Neuronal stem cell (in vitro differentiated cells): ENCODE measurements around the gene SCRT2.

Experiments used
- DNase-seq: peaks from one replicate; pipeline ENCODE4 v3.0.0-alpha.2; 2013; ENCODE audit warnings: low spot score
- H2AFZ ChIP-seq: one replicate; pipeline ENCODE4 v1.6.1; 2013; ENCODE audit warnings: mild to moderate bottlenecking, low read length, inconsistent platforms
- H2AK5ac ChIP-seq: 2 replicates; pipeline ENCODE4 v1.6.1; 2013; ENCODE audit warnings: low read depth, mild to moderate bottlenecking, inconsistent platforms, low read length, moderate library complexity, mixed read lengths
- H2BK120ac ChIP-seq: 2 replicates; pipeline ENCODE4 v1.6.1; 2013; ENCODE audit warnings: low read depth, mild to moderate bottlenecking, inconsistent platforms, low read length, moderate library complexity, mixed read lengths
- H2BK12ac ChIP-seq: one replicate; pipeline ENCODE4 v1.6.1; 2013; ENCODE audit warnings: low read length, inconsistent platforms
- H2BK15ac ChIP-seq: 2 replicates; pipeline ENCODE4 v1.6.1; 2013; ENCODE audit warnings: mild to moderate bottlenecking, low read length, inconsistent platforms, mixed read lengths
- H2BK5ac ChIP-seq: one replicate; pipeline ENCODE4 v1.6.1; 2013; ENCODE audit warnings: inconsistent platforms, mild to moderate bottlenecking, low read length, moderate library complexity
- H3K14ac ChIP-seq: one replicate; pipeline ENCODE4 v1.6.1; 2013; ENCODE audit warnings: low read length, inconsistent platforms
- H3K18ac ChIP-seq: 2 replicates; pipeline ENCODE4 v1.6.1; 2013; ENCODE audit warnings: low read length, inconsistent platforms
- H3K23ac ChIP-seq: 2 replicates; pipeline ENCODE4 v1.6.1; 2013; ENCODE audit warnings: low read depth, mild to moderate bottlenecking, mixed read lengths, low read length, inconsistent platforms; ENCODE audit not compliant: poor library complexity
- H3K27ac ChIP-seq: replicated peaks from 3 replicates; pipeline ENCODE4 v1.5.1; 2013; ENCODE audit warnings: low read length, inconsistent platforms
- H3K27me3 ChIP-seq, 3 experiments: 2 replicates each; pipeline ENCODE4 v1.6.1; 2013; ENCODE audit warnings: low read length in 3 of 3, mild to moderate bottlenecking in 2 of 3, inconsistent platforms in 1 of 3, low read depth in 1 of 3, mixed read lengths in 1 of 3, moderate library complexity in 1 of 3; ENCODE audit not compliant: control insufficient read depth in 3 of 3, insufficient read depth in 3 of 3
- H3K36me3 ChIP-seq, 2 donors: replicated peaks in 1 of 2; 2 replicates each; pipeline ENCODE4 v1.6.1; 2013; ENCODE audit warnings: low read length in 2 of 2; ENCODE audit not compliant: control insufficient read depth in 2 of 2, insufficient read depth in 2 of 2
- H3K4ac ChIP-seq: 2 replicates; pipeline ENCODE4 v1.6.1; 2013; ENCODE audit warnings: inconsistent platforms, mild to moderate bottlenecking, low read length, moderate library complexity
- H3K4me1 ChIP-seq, 2 donors: 1 replicate in 1 of 2; 2 replicates in 1 of 2; pipeline ENCODE4 v1.6.1; 2013; ENCODE audit warnings: low read length in 2 of 2, low read depth in 1 of 2; ENCODE audit not compliant: control insufficient read depth in 2 of 2, insufficient read depth in 1 of 2
- H3K4me2 ChIP-seq: one replicate; pipeline ENCODE4 v1.6.1; 2013; ENCODE audit warnings: mild to moderate bottlenecking, low read length, inconsistent platforms; ENCODE audit not compliant: insufficient read depth, poor library complexity, severe bottlenecking
- H3K4me3 ChIP-seq, 2 donors: 2 replicates each; pipeline ENCODE4 v1.5.1; 2013; ENCODE audit warnings: low read length in 2 of 2, mild to moderate bottlenecking in 2 of 2, inconsistent platforms in 1 of 2, moderate library complexity in 1 of 2
- H3K79me1 ChIP-seq: one replicate; pipeline ENCODE4 v1.6.1; 2013; ENCODE audit warnings: low read depth, mild to moderate bottlenecking, inconsistent platforms, low read length, moderate library complexity
- H3K9ac ChIP-seq: one replicate; pipeline ENCODE4 v1.6.1; 2013; ENCODE audit warnings: mild to moderate bottlenecking, low read depth, low read length, inconsistent platforms; ENCODE audit not compliant: poor library complexity
- H3K9me3 ChIP-seq, 2 donors: replicated peaks in 1 of 2; 2 replicates each; pipeline versions ENCODE3 to v1.6.1; 2013; ENCODE audit warnings: low read length in 2 of 2, mild to moderate bottlenecking in 2 of 2, inconsistent platforms in 1 of 2, low read depth in 1 of 2, mixed read lengths in 1 of 2, moderate library complexity in 1 of 2; ENCODE audit not compliant: control insufficient read depth in 2 of 2, insufficient read depth in 1 of 2
- H4K8ac ChIP-seq: one replicate; pipeline ENCODE4 v1.6.1; 2013; ENCODE audit warnings: low read depth, mild to moderate bottlenecking, inconsistent platforms, low read length, moderate library complexity
- H4K91ac ChIP-seq: one replicate; pipeline ENCODE4 v1.6.1; 2013; ENCODE audit warnings: low read length, low read depth, mild to moderate bottlenecking, inconsistent platforms; ENCODE audit not compliant: poor library complexity
- WGBS, 2 donors: extraction: QIAGEN DNeasy Blood & Tissue Kit; methylation state at CpG; one replicate each; pipeline ENCODE4 v1.1.7; 2013; ENCODE audit warnings: missing lambda C conversion rate in 2 of 2, mixed read lengths in 1 of 2; ENCODE audit not compliant: insufficient read length in 2 of 2, insufficient replicate concordance in 1 of 2; ENCODE audit errors: extremely low coverage in 2 of 2; 5-methylcytosine and 5-hydroxymethylcytosine counted together

Gene SCRT2

DNA sequence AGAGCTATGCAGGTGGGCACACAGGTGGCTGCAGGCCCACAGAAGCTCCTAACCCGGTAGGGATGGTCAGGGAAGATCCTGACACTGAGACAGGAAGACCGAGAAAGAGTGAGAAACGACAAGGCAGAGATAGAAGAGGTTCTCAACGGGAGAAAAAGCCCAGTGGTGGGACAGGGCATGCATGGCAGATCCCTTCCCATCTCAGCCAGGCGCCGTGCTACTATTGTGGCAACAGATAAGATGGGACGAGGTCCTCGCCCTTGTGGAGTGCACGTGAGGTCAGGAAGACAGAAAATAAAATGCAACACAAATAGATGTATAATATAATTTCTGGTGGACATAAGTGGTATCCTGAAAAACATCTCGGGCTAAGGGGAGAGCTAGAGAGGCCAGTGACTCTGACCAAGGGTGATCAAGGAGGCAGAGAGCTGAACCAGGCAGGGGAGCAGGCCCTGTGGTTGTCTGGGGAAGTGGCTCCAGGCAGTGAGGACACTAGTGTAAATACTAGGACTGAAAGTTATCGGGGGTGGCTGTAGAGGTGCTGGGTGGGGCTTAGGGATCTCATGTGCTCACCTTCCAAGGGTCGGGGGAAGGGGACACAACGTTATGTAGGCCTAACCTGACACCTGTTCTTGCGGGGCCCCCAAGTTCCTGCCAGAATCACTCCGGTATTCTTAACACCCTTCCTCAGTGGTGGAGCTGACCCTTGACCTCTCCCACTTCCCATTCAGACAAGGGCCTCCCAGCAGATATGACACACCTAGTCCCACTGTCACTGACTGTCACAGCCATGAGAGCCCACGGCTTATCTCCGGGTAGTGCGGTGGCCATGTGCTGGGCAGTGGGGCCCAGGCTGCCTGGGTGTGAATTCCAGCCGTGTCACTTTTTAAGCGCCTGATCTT, 23.6 kb downstream of the SCRT2 start:
- peaks cover 9 to 31% of the 10 kb centered on the region in 2 donors for H3K36me3 ChIP-seq
- peak overlapping the region; percentile 38 to 74 for H3K4me3 ChIP-seq
- no peak overlapping the region for H3K23ac ChIP-seq
- H2BK120ac ChIP-seq, result no peak overlapping the region
- peak overlapping the region; percentile 85 for H3K4me2 ChIP-seq
- H3K79me1 ChIP-seq, result no peaks in the 10 kb centered on the region
- peaks cover 0 to 2% of the 10 kb centered on the region in 2 donors for H3K9me3 ChIP-seq
- no peak for DNase-seq
- peak overlapping the region; percentile 94 for H2AFZ ChIP-seq
- no peak overlapping the region for H3K4ac ChIP-seq
- peak overlapping the region; percentile 9 for H3K18ac ChIP-seq
- H3K27me3 ChIP-seq, result peaks cover 3 to 32% (median 7%) of the 10 kb centered on the region in 3 experiments
- peaks cover 7 to 14% of the 10 kb centered on the region in 2 donors for H3K4me1 ChIP-seq
- no peak overlapping the region for H2AK5ac ChIP-seq
- H2BK5ac ChIP-seq, result no peak overlapping the region
- H3K27ac ChIP-seq, result no peak overlapping the region
- no peak overlapping the region for H4K91ac ChIP-seq
- H3K14ac ChIP-seq, result no peak overlapping the region
- no CpG with 5 or more reads among the region's 20 CpGs for WGBS, 2 donors
- H2BK12ac ChIP-seq, result no peak overlapping the region
- H2BK15ac ChIP-seq, result no peak overlapping the region
- H3K9ac ChIP-seq, result no peak overlapping the region
- H4K8ac ChIP-seq, result no peak overlapping the region

GRCh38 chr20:650954-651353, 24.6 kb downstream of the SCRT2 start:
- Histone ChIP-seq H3K4me3 (no peak overlapping the region), H2BK120ac (no peak overlapping the region), H3K4me2 (no peak overlapping the region), H3K9ac (no peak overlapping the region), H3K79me1 (no peaks in the 10 kb centered on the region), H4K8ac (no peak overlapping the region), H2BK12ac (no peak overlapping the region), H2BK15ac (no peak overlapping the region), H3K27ac (no peak overlapping the region), H3K27me3 (peaks cover 3 to 22% (median 7%) of the 10 kb centered on the region in 3 experiments), H4K91ac (no peak overlapping the region), H3K36me3 (peaks cover 9 to 34% of the 10 kb centered on the region in 2 donors), H2AK5ac (no peak overlapping the region), H3K18ac (no peak overlapping the region), H3K4me1 (peaks cover 7 to 14% of the 10 kb centered on the region in 2 donors), H2BK5ac (no peak overlapping the region), H3K4ac (no peak overlapping the region), H3K14ac (no peak overlapping the region), H3K9me3 (peaks cover 0 to 2% of the 10 kb centered on the region in 2 donors), H3K23ac (no peak overlapping the region), H2AFZ (no peak overlapping the region)
- DNase-seq, result no peak
- no CpG with 5 or more reads among the region's 5 CpGs for WGBS, 2 donors

- no peak overlapping the region for H3K4me2 ChIP-seq
- H2BK15ac ChIP-seq, result no peak overlapping the region
- no peak for DNase-seq
- no peak overlapping the region for H4K91ac ChIP-seq
- no peak overlapping the region for H3K27ac ChIP-seq
- no peak overlapping the region for H3K14ac ChIP-seq
- H3K23ac ChIP-seq, result no peak overlapping the region
- H3K4me3 ChIP-seq, result no peak overlapping the region
- no peak overlapping the region for H3K18ac ChIP-seq
- no peak overlapping the region for H2AFZ ChIP-seq
- H3K27me3 ChIP-seq, result peaks cover 3 to 15% (median 7%) of the 10 kb centered on the region in 3 experiments
- peaks cover 7 to 14% of the 10 kb centered on the region in 2 donors for H3K4me1 ChIP-seq
- peaks cover 0 to 2% of the 10 kb centered on the region in 2 donors for H3K9me3 ChIP-seq
- no peak overlapping the region for H4K8ac ChIP-seq
- H3K79me1 ChIP-seq, result no peaks in the 10 kb centered on the region
- H2AK5ac ChIP-seq, result no peak overlapping the region
- peak overlapping the region; percentile 53 for H3K9ac ChIP-seq
- no peak overlapping the region for H2BK12ac ChIP-seq
- no peak overlapping the region for H2BK5ac ChIP-seq
- peaks cover 9 to 34% of the 10 kb centered on the region in 2 donors for H3K36me3 ChIP-seq
- no peak overlapping the region for H3K4ac ChIP-seq
- no CpG with 5 or more reads among the region's 5 CpGs for WGBS, 2 donors
- H2BK120ac ChIP-seq, result no peak overlapping the region
Observed at GRCh38 chr20:650281-650680, 25.3 kb downstream of the SCRT2 start.

DNA sequence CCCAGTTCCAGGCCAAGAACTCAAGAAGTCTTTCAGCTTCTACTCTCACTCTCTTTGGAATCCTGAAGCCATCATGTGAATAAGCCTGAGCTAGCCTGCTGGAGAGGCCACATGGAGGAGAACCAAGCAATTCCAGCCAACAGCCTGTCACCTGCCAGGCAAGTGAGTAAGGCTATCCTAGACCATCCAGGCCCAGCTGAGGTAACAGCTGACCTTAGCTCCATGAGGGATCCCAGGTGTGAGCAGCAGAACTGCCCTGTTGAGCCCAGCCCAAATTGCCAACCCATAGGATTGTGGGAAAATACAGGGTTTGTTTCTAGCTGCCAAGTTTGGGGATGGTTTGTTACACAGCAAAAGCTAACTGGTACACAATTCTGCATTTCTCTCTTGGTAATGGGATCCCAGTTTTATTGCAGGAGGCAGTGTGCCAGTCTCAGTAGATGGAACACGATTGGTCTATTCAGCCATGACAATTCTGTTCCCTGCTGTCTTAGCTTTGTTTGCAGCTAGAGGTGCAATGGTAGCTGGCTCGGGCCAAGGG, 28.1 kb downstream of the SCRT2 start:
- Histone ChIP-seq H3K9me3 (peaks cover 0 to 2% of the 10 kb centered on the region in 2 donors), H3K36me3 (peaks cover 9 to 34% of the 10 kb centered on the region in 2 donors), H3K9ac (no peak overlapping the region), H2BK15ac (no peak overlapping the region), H3K27me3 (no peaks in the 10 kb centered on the region), H3K4me3 (no peak overlapping the region), H3K27ac (no peak overlapping the region), H3K4me2 (no peak overlapping the region), H3K18ac (no peak overlapping the region), H3K23ac (no peak overlapping the region), H2BK120ac (no peak overlapping the region), H3K4me1 (peaks cover 2 to 7% of the 10 kb centered on the region in 2 donors), H2AK5ac (no peak overlapping the region), H2AFZ (no peak overlapping the region), H3K4ac (no peak overlapping the region), H2BK5ac (no peak overlapping the region), H2BK12ac (no peak overlapping the region), H4K8ac (no peak overlapping the region), H3K79me1 (no peaks in the 10 kb centered on the region), H4K91ac (no peak overlapping the region), H3K14ac (no peak overlapping the region)
- WGBS, 2 donors, result no CpG with 5 or more reads among the region's 2 CpGs
- no peak for DNase-seq
